SK-N-SH treated with all-trans-retinoic acid at 6 μM for 48 hours (cell line): ENCODE results near the gene ANAPC13.
A peak's percentile ranks its signal among the peaks of the same experiment; 100 is the strongest.

Experiments used
- ATAC-seq: fragments of 200-7000 bp; cut with Tn5 transposase; 3 replicates; pipeline ENCODE4 v1.9.1; 2020; ENCODE audit warnings: mild to moderate bottlenecking, moderate library complexity
- ARNTL ChIP-seq: fragments of 450-650 bp; formaldehyde crosslinking; IDR thresholded peaks from 2 replicates; pipeline ENCODE4 v1.5.0; 2020; ENCODE audit warnings: low read depth, mild to moderate bottlenecking, moderate library complexity, borderline replicate concordance
- BACH2 ChIP-seq: fragments of 250-450 bp; sonication (Bioruptor Pico); IDR thresholded peaks from 2 replicates; pipeline ENCODE4 v1.9.0; 2021; ENCODE audit warnings: mild to moderate bottlenecking, borderline replicate concordance
- CREB5 ChIP-seq: fragments of 250-450 bp; sonication (Bioruptor Pico); IDR thresholded peaks from 2 replicates; pipeline ENCODE4 v1.5.1; 2020; ENCODE audit warnings: low read depth, mild to moderate bottlenecking, moderate library complexity
- CSDC2 ChIP-seq: fragments of 250-450 bp; sonication (Bioruptor Pico); IDR thresholded peaks from 2 replicates; pipeline ENCODE4 v1.5.0; 2020; ENCODE audit warnings: mild to moderate bottlenecking, moderate library complexity
- CSRNP3 ChIP-seq: fragments of 250-450 bp; sonication (Bioruptor Pico); IDR thresholded peaks from 2 replicates; pipeline ENCODE4 v1.5.1; 2021; ENCODE audit warnings: mild to moderate bottlenecking, moderate library complexity
- ESRRG ChIP-seq: fragments of 250-450 bp; sonication (Bioruptor Pico); IDR thresholded peaks from 2 replicates; pipeline ENCODE4 v1.6.1; 2021; ENCODE audit warnings: mild to moderate bottlenecking
- GLIS3 ChIP-seq: fragments of 250-450 bp; sonication (Bioruptor Pico); IDR thresholded peaks from 2 replicates; pipeline ENCODE4 v1.5.0; 2020; ENCODE audit warnings: mild to moderate bottlenecking, moderate library complexity
- ISL1 ChIP-seq: fragments of 250-450 bp; sonication (Bioruptor Pico); IDR thresholded peaks from 2 replicates; pipeline ENCODE4 v2.1.2; 2022; ENCODE audit warnings: mild to moderate bottlenecking, moderate library complexity
- OSR1 ChIP-seq: fragments of 250-450 bp; sonication (Bioruptor Pico); IDR thresholded peaks from 2 replicates; pipeline ENCODE4 v1.8.0; 2022; ENCODE audit warnings: moderate library complexity, mild to moderate bottlenecking, inconsistent platforms
- PATZ1 ChIP-seq: fragments of 250-450 bp; sonication (Bioruptor Pico); IDR thresholded peaks from 2 replicates; pipeline ENCODE4 v1.8.0; 2020; ENCODE audit warnings: mild to moderate bottlenecking, moderate library complexity, borderline replicate concordance
- POU6F1 ChIP-seq: fragments of 250-450 bp; sonication (Bioruptor Pico); IDR thresholded peaks from 2 replicates; pipeline ENCODE4 v1.8.0; 2021; ENCODE audit warnings: low read depth, mild to moderate bottlenecking, moderate library complexity, borderline replicate concordance
- PPARA ChIP-seq: fragments of 250-450 bp; sonication (Bioruptor Pico); IDR thresholded peaks from 2 replicates; pipeline ENCODE4 v1.5.0; 2020; ENCODE audit warnings: mild to moderate bottlenecking, borderline replicate concordance
- RARB ChIP-seq: fragments of 250-450 bp; sonication (Bioruptor Pico); IDR thresholded peaks from 2 replicates; pipeline ENCODE4 v1.8.0; 2021; ENCODE audit warnings: mild to moderate bottlenecking, moderate library complexity
- SNAI2 ChIP-seq: fragments of 250-450 bp; sonication (Bioruptor Pico); IDR thresholded peaks from 2 replicates; pipeline ENCODE4 v1.5.0; 2020; ENCODE audit warnings: mild to moderate bottlenecking, moderate library complexity
- TCF4 ChIP-seq: fragments of 250-450 bp; sonication (Bioruptor Pico); IDR thresholded peaks from 2 replicates; pipeline ENCODE4 v1.8.0; 2021; ENCODE audit warnings: mild to moderate bottlenecking, moderate library complexity, borderline replicate concordance
- TOX ChIP-seq: fragments of 250-450 bp; sonication (Bioruptor Pico); IDR thresholded peaks from 2 replicates; pipeline ENCODE4 v1.8.0; 2021; ENCODE audit warnings: mild to moderate bottlenecking, moderate library complexity, borderline replicate concordance
- TSHZ2 ChIP-seq: fragments of 250-450 bp; sonication (Bioruptor Pico); IDR thresholded peaks from 2 replicates; pipeline ENCODE4 v1.5.0; 2020; ENCODE audit warnings: mild to moderate bottlenecking, moderate library complexity
- ZFP3 ChIP-seq: fragments of 250-450 bp; sonication (Bioruptor Pico); IDR thresholded peaks from 2 replicates; pipeline ENCODE4 v1.5.0; 2020; ENCODE audit warnings: mild to moderate bottlenecking, moderate library complexity
- ZFP30 ChIP-seq: fragments of 450-650 bp; formaldehyde crosslinking; IDR thresholded peaks from 2 replicates; pipeline ENCODE4 v1.5.0; 2022; ENCODE audit warnings: mild to moderate bottlenecking, moderate library complexity
- ZNF565 ChIP-seq: fragments of 450-650 bp; formaldehyde crosslinking; conservative IDR thresholded peaks from 2 replicates; pipeline ENCODE4 v1.5.0; 2020; ENCODE audit warnings: low read depth, mild to moderate bottlenecking, moderate library complexity
- ZNF70 ChIP-seq: fragments of 450-650 bp; formaldehyde crosslinking; IDR thresholded peaks from 2 replicates; pipeline ENCODE4 v1.5.0; 2020; ENCODE audit warnings: mild to moderate bottlenecking, moderate library complexity
- ZNF8 ChIP-seq: fragments of 450-650 bp; formaldehyde crosslinking; IDR thresholded peaks from 2 replicates; pipeline ENCODE4 v1.5.0; 2020; ENCODE audit warnings: mild to moderate bottlenecking, moderate library complexity

The ANAPC13 gene

GRCh38 chr3:134459562-134459961 is 26.2 kb downstream of the ANAPC13 start (continued):
- TF ChIP-seq CSRNP3 (CRISPR knock-in tag): no peak
- no peak for TF ChIP-seq OSR1 (CRISPR knock-in tag)
- TF ChIP-seq ARNTL: no peak
- no peak for TF ChIP-seq RARB (CRISPR knock-in tag)
- no peak for TF ChIP-seq ESRRG (CRISPR knock-in tag)

GRCh38 chr3:134458406-134458945 is 27.3 kb downstream of the ANAPC13 start:
- ATAC-seq: no peak
- TF ChIP-seq RARB (CRISPR knock-in tag) (no peak), CREB5 (CRISPR knock-in tag) (no peak), ISL1 (no peak), ESRRG (CRISPR knock-in tag) (no peak), POU6F1 (CRISPR knock-in tag) (no peak), ZNF8 (no peak), CSRNP3 (CRISPR knock-in tag) (no peak), BACH2 (no peak), ARNTL (no peak), TCF4 (CRISPR knock-in tag) (no peak), GLIS3 (CRISPR knock-in tag) (no peak), OSR1 (CRISPR knock-in tag) (no peak), ZFP3 (CRISPR knock-in tag) (no peak)

GRCh38 chr3:134457376-134458074 is 28.3 kb downstream of the ANAPC13 start:
- peak; percentile 46; the same call in 1 of the 2 replicates for TF ChIP-seq ISL1
- TF ChIP-seq ZNF565: no peak
- TF ChIP-seq, all 23 proteins: peak for 1

GRCh38 chr3:134453631-134454030 is 32.2 kb downstream of the ANAPC13 start:
- ATAC-seq: 0 out of 3 replicates have a peak, but pooled peaks have one; percentile 29
- TF ChIP-seq POU6F1 (CRISPR knock-in tag) (no peak), OSR1 (CRISPR knock-in tag) (no peak), BACH2 (no peak), ISL1 (no peak), CREB5 (CRISPR knock-in tag) (no peak), TSHZ2 (CRISPR knock-in tag) (no peak), PPARA (CRISPR knock-in tag) (no peak), ZFP3 (CRISPR knock-in tag) (no peak), ZNF70 (no peak), TOX (CRISPR knock-in tag) (no peak), PATZ1 (CRISPR knock-in tag) (no peak), ZFP30 (CRISPR knock-in tag) (no peak), SNAI2 (no peak), CSDC2 (no peak)

More at GRCh38 chr3:134457376-134458074, 28.3 kb downstream of the ANAPC13 start:
- ATAC-seq: no peak
